ENCODE data around the gene ANAPC13. TPM values are rescaled to one million over a fixed set of nuclear protein-coding genes. Genes with fewer than 3 reads are reported as not detected.

ANAPC13 gene
- polyA plus RNA-seq, 1 donor from 2014 or later, result 178 TPM

DNA sequence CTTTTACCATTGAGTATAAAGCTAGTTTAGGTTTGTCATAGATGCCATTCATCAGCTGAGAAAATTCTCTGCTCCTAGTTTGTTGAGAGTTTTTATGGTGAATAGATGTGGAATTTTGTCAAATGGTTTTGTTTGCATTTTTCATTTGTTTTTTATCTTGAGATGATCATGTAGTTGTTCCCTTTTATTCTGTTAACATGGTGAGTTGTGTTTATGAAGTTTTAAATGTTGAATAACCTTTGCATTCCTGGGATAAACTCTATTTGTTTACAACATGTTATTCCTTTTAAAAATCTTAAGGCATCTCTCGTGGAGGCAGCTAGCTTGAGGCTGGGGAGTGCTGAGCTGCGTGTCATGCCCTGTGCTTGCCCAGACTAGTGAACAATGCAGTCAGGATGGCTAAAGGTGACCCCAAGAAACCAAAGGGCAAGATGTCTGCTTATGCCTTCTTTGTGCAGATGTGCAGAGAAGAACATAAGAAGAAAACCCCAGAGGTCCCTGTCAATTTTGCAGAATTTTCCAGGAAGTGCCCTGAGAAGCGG lies 48.5 kb downstream of the ANAPC13 start:
- H2AFZ ChIP-seq (ENCODE audit: low read depth, low read length), result no peak overlapping the region
- H3K9ac ChIP-seq (ENCODE audit: low read length), result no peak overlapping the region
- no peak overlapping the region for H3K4me3 ChIP-seq (ENCODE audit: low read length)
- H3K9me2 ChIP-seq (ENCODE audit: insufficient read depth, low read length), result no peaks in the 10 kb centered on the region
- H3K27ac ChIP-seq (ENCODE audit: low read length), result no peak overlapping the region
- no peaks in the 10 kb centered on the region for H3K36me3 ChIP-seq (ENCODE audit: insufficient read depth, low read length)
- no peaks in the 10 kb centered on the region for H3K9me3 ChIP-seq (ENCODE audit: low read length)
- no peaks in the 10 kb centered on the region for H3F3A ChIP-seq (ENCODE audit: insufficient read depth, low read length, poor library complexity, severe bottlenecking)
- no peak for TF ChIP-seq EZH2 (IDR thresholded peaks at IDR 0.05; ENCODE audit: borderline replicate concordance, insufficient read depth, low read length, poor library complexity, severe bottlenecking)
- TF ChIP-seq, protein P1, sequence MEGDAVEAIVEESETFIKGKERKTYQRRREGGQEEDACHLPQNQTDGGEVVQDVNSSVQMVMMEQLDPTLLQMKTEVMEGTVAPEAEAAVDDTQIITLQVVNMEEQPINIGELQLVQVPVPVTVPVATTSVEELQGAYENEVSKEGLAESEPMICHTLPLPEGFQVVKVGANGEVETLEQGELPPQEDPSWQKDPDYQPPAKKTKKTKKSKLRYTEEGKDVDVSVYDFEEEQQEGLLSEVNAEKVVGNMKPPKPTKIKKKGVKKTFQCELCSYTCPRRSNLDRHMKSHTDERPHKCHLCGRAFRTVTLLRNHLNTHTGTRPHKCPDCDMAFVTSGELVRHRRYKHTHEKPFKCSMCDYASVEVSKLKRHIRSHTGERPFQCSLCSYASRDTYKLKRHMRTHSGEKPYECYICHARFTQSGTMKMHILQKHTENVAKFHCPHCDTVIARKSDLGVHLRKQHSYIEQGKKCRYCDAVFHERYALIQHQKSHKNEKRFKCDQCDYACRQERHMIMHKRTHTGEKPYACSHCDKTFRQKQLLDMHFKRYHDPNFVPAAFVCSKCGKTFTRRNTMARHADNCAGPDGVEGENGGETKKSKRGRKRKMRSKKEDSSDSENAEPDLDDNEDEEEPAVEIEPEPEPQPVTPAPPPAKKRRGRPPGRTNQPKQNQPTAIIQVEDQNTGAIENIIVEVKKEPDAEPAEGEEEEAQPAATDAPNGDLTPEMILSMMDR (IDR thresholded peaks at IDR 0.05; ENCODE audit: poor library complexity, severe bottlenecking), result no peak
- TF ChIP-seq, protein P2, sequence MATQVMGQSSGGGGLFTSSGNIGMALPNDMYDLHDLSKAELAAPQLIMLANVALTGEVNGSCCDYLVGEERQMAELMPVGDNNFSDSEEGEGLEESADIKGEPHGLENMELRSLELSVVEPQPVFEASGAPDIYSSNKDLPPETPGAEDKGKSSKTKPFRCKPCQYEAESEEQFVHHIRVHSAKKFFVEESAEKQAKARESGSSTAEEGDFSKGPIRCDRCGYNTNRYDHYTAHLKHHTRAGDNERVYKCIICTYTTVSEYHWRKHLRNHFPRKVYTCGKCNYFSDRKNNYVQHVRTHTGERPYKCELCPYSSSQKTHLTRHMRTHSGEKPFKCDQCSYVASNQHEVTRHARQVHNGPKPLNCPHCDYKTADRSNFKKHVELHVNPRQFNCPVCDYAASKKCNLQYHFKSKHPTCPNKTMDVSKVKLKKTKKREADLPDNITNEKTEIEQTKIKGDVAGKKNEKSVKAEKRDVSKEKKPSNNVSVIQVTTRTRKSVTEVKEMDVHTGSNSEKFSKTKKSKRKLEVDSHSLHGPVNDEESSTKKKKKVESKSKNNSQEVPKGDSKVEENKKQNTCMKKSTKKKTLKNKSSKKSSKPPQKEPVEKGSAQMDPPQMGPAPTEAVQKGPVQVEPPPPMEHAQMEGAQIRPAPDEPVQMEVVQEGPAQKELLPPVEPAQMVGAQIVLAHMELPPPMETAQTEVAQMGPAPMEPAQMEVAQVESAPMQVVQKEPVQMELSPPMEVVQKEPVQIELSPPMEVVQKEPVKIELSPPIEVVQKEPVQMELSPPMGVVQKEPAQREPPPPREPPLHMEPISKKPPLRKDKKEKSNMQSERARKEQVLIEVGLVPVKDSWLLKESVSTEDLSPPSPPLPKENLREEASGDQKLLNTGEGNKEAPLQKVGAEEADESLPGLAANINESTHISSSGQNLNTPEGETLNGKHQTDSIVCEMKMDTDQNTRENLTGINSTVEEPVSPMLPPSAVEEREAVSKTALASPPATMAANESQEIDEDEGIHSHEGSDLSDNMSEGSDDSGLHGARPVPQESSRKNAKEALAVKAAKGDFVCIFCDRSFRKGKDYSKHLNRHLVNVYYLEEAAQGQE (IDR thresholded peaks at IDR 0.05; ENCODE audit: borderline replicate concordance), result no peak
- no peak for TF ChIP-seq TAF1 (IDR thresholded peaks at IDR 0.05; ENCODE audit: low read depth)
- no peak for TF ChIP-seq EP300 (conservative IDR thresholded peaks at IDR 0.05; ENCODE audit: poor library complexity, severe bottlenecking)
- TF ChIP-seq SMC3 (conservative IDR thresholded peaks at IDR 0.05; ENCODE audit: poor library complexity), result no peak
- TF ChIP-seq RAD21 (conservative IDR thresholded peaks at IDR 0.05), result no peak
- no peak for TF ChIP-seq POLR2AphosphoS5 (IDR thresholded peaks at IDR 0.05)
- TF ChIP-seq MXI1 (conservative IDR thresholded peaks at IDR 0.05; ENCODE audit: poor library complexity, severe bottlenecking), result no peak
- H3K27me3 ChIP-seq (ENCODE audit: insufficient read depth, low read depth, low read length), result no peaks in the 10 kb centered on the region
- H3K79me2 ChIP-seq (replicated peaks; ENCODE audit: insufficient read depth, low read length), result no peaks in the 10 kb centered on the region
- no peak overlapping the region for H3K4me2 ChIP-seq (ENCODE audit: low read length)
- no peaks in the 10 kb centered on the region for H4K20me1 ChIP-seq (ENCODE audit: insufficient read depth)

DNA sequence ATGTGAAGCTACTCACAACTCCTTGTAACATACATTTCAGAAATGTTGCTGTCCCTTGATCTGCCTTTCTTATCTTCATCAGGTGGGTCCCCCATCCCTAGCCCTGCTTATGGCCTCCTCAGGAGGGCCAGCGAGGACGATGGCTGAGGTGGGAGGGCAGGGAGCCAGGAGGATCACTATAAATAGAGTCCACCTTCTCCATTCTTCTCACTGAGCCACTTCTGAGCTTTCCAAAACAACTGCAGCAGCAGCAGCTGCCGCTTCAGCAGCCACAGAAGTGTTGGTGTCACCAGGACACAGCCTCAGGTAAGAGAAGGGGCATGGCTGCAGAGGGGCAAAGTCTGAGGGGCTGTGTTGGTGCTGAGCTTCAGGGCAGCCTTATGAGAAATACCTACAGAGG lies 53.5 kb downstream of the ANAPC13 start:
- Histone ChIP-seq H2AFZ (ENCODE audit: low read depth, low read length) (no peak overlapping the region), H3K79me2 (replicated peaks; ENCODE audit: insufficient read depth, low read length) (no peaks in the 10 kb centered on the region), H3K27me3 (ENCODE audit: insufficient read depth, low read depth, low read length) (no peaks in the 10 kb centered on the region), H3K4me3 (ENCODE audit: low read length) (no peak overlapping the region), H4K20me1 (ENCODE audit: insufficient read depth) (no peaks in the 10 kb centered on the region), H3K9me3 (ENCODE audit: low read length) (no peaks in the 10 kb centered on the region), H3F3A (ENCODE audit: insufficient read depth, low read length, poor library complexity, severe bottlenecking) (no peaks in the 10 kb centered on the region), H3K9me2 (ENCODE audit: insufficient read depth, low read length) (no peaks in the 10 kb centered on the region), H3K9ac (ENCODE audit: low read length) (no peak overlapping the region), H3K27ac (ENCODE audit: low read length) (no peak overlapping the region), H3K4me2 (ENCODE audit: low read length) (no peak overlapping the region), H3K36me3 (ENCODE audit: insufficient read depth, low read length) (no peaks in the 10 kb centered on the region)
- TF ChIP-seq, protein P2 (IDR thresholded peaks at IDR 0.05; ENCODE audit: borderline replicate concordance), result no peak
- no peak for TF ChIP-seq SMC3 (conservative IDR thresholded peaks at IDR 0.05; ENCODE audit: poor library complexity)
- no peak for TF ChIP-seq MXI1 (conservative IDR thresholded peaks at IDR 0.05; ENCODE audit: poor library complexity, severe bottlenecking)
- no peak for TF ChIP-seq EZH2 (IDR thresholded peaks at IDR 0.05; ENCODE audit: borderline replicate concordance, insufficient read depth, low read length, poor library complexity, severe bottlenecking)
- TF ChIP-seq, protein P1 (IDR thresholded peaks at IDR 0.05; ENCODE audit: poor library complexity, severe bottlenecking), result no peak
- TF ChIP-seq POLR2AphosphoS5 (IDR thresholded peaks at IDR 0.05), result no peak
- TF ChIP-seq TAF1 (IDR thresholded peaks at IDR 0.05; ENCODE audit: low read depth), result no peak
- TF ChIP-seq EP300 (conservative IDR thresholded peaks at IDR 0.05; ENCODE audit: poor library complexity, severe bottlenecking), result no peak
- no peak for TF ChIP-seq RAD21 (conservative IDR thresholded peaks at IDR 0.05)

Measured in neural cell (in vitro differentiated cells).